K562 (cell line): Measurements from ENCODE around the gene TOR1B. TPM values are rescaled to one million over a fixed set of nuclear protein-coding genes. Genes with fewer than 3 reads are reported as not detected.

Source experiments
- CBX3 ChIP-seq, 2 experiments: IDR thresholded peaks; 1 replicate in 1 of 2; 2 replicates in 1 of 2; pipeline ENCODE4 v1.6.1; 2012; ENCODE audit warnings: inconsistent platforms in 2 of 2, low read length in 2 of 2, borderline replicate concordance in 1 of 2, control low read depth in 1 of 2
- CEBPB ChIP-seq: fragments of 450-650 bp; IDR thresholded peaks from 2 replicates; pipeline ENCODE4 v1.6.1; 2016; ENCODE audit warnings: missing genetic modification characterization, missing compliant biosample characterization
- ELF4 ChIP-seq: fragments of 450-650 bp; formaldehyde crosslinking; IDR thresholded peaks from 2 replicates; pipeline ENCODE4 v1.4.0; 2022; ENCODE audit warnings: missing genetic modification characterization
- EZH2 ChIP-seq: IDR thresholded peaks from 2 replicates; pipeline ENCODE4 v1.6.1; 2012; ENCODE audit warnings: low read depth, mild to moderate bottlenecking, inconsistent platforms, low read length, borderline replicate concordance
- FIP1L1 ChIP-seq: fragments of 200-400 bp; formaldehyde crosslinking; IDR thresholded peaks from 2 replicates; pipeline ENCODE4 v1.6.1; 2018; ENCODE audit warnings: mild to moderate bottlenecking, low read depth, low read length; ENCODE audit not compliant: poor library complexity, severe bottlenecking
- FOXJ3 ChIP-seq: sonication (generic); formaldehyde crosslinking; IDR thresholded peaks from 2 replicates; pipeline ENCODE4 v1.4.0; 2020; ENCODE audit warnings: mild to moderate bottlenecking, missing genetic modification reagents
- GABPA ChIP-seq: fragments of 200-800 bp; sonication (Bioruptor generic); conservative IDR thresholded peaks from 2 replicates; pipeline ENCODE4 v1.6.1; 2016; ENCODE audit warnings: low read depth, missing genetic modification characterization, missing compliant biosample characterization
- IRF2 ChIP-seq: sonication (generic); formaldehyde crosslinking; IDR thresholded peaks from 2 replicates; pipeline ENCODE4 v1.8.1; 2022; ENCODE audit warnings: mild to moderate bottlenecking, missing genetic modification reagents
- MITF ChIP-seq: IDR thresholded peaks from 2 replicates; pipeline ENCODE4 v1.6.1; 2014; ENCODE audit warnings: antibody characterized with exemption
- SMAD1 ChIP-seq: fragments of 150-350 bp; IDR thresholded peaks from 2 replicates; pipeline ENCODE4 v1.6.1; 2014; ENCODE audit warnings: low read length, low read depth; ENCODE audit not compliant: partially characterized antibody
- ZBTB8A ChIP-seq: fragments of 450-650 bp; IDR thresholded peaks from 2 replicates; pipeline ENCODE4 v1.6.1; 2018; ENCODE audit warnings: mild to moderate bottlenecking, moderate library complexity; ENCODE audit not compliant: partially characterized antibody
- ZNF197 ChIP-seq: fragments of 200-800 bp; sonication (Bioruptor generic); IDR thresholded peaks from 2 replicates; pipeline ENCODE4 v1.6.1; 2016; ENCODE audit warnings: low read depth, missing genetic modification characterization, missing compliant biosample characterization
- ZNF212 ChIP-seq: fragments of 450-650 bp; formaldehyde crosslinking; IDR thresholded peaks from 2 replicates; pipeline ENCODE4 v1.4.0; 2020; ENCODE audit warnings: mild to moderate bottlenecking
- polyA plus RNA-seq, 8 experiments: library from polyadenylated mRNA; depleted of rRNA in 4 of 8; stranded (reverse) in 5 of 8; unstranded in 3 of 8; fragments of >200 nt; fragmentation: Nextera tagmentation in 2 of 8; fragmentation: Illumina TruSeq in 1 of 8; extraction: Ambion mirVana in 2 of 8; extraction: Trizol in 1 of 8; gene quantifications; 2 replicates each; pipeline versions ENCODE4 v1.2.1 to v1.2.3, GENCODE V29; 2011 to 2014; ENCODE audit warnings: inconsistent platforms in 1 of 8, missing spikeins in 1 of 8
- total RNA-seq, 7 experiments: library from RNA; depleted of rRNA in 6 of 7; stranded (reverse); fragments of >200 nt in 6 of 7; fragmentation: Illumina TruSeq in 2 of 7; extraction: Trizol in 2 of 7; gene quantifications; 2 replicates each; pipeline versions ENCODE4 v1.2.1 to v1.2.3, GENCODE V29; 2011 to 2021; ENCODE audit warnings: low replicate concordance in 1 of 7
- TF ChIP-seq, protein P1 (sequence below): fragments of 250-450 bp; sonication (Bioruptor Pico); IDR thresholded peaks from 2 replicates; pipeline ENCODE4 v1.4.0; 2020; ENCODE audit warnings: mild to moderate bottlenecking

Gene TOR1B
- total and polyA plus RNA-seq, 9 of the 15 experiments (the other 6 are each of a cell fraction or from before 2014, with no cell fraction given): 4.2 to 36.5 (median 24.6) TPM

DNA sequence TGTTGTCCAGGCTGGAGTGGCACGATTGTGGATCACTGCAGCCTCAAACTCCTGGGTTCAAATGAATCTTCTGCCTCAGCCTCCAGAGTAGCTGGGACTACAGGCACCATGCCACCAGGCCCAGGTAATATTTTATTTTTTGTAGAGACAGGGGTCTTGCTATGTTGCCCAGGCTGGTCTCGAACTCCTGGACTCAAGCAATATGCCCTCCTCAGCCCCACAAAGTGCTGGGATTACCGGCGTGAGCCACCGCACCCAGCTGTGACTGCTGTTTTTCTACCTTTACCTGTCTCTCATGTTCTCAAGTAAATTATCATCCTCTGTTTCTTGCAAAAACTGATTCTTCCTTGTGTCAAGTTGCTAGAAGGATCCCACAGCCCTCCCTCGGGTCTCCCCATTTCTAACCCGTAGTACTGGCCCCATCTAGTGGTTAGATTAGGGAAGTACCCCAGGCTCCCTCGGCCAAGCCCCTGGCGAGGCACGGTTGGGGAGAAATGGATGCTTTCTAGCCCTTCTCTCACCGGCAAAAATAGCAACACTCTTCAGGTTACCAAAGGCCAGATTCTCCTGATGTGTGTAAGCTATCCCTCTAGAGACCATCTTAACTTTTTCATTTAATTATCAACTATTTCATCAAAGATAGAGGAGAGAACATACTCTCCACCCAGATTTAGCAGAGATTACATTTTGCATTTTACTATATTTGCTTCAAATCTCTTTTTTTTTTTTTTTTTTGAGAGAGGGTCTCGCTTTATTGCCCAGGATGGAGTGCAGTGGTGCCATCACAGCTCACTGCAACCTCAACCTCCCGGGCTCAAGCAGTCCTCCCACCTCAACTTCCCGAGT is 19.2 kb upstream of the TOR1B start (continued):
- TF ChIP-seq GABPA (tag) (no peak; the same call in 1 of the 2 replicates), FOXJ3 (no peak), SMAD1 (no peak), EZH2 (no peak), ZNF212 (no peak), FIP1L1 (no peak), ELF4 (CRISPR knock-in tag) (no peak), CEBPB (tag) (no peak), ZNF197 (CRISPR knock-in tag) (no peak), ZBTB8A (no peak), CBX3 (IDR thresholded peaks at IDR 0.05; ENCODE audit: borderline replicate concordance in 1 of 2, low read length in 2 of 2) (peak in 1 of 2 experiments; percentile 36; a peak in 1 of 3 replicates), MITF (no peak), IRF2 (no peak)
- TF ChIP-seq, protein P1, sequence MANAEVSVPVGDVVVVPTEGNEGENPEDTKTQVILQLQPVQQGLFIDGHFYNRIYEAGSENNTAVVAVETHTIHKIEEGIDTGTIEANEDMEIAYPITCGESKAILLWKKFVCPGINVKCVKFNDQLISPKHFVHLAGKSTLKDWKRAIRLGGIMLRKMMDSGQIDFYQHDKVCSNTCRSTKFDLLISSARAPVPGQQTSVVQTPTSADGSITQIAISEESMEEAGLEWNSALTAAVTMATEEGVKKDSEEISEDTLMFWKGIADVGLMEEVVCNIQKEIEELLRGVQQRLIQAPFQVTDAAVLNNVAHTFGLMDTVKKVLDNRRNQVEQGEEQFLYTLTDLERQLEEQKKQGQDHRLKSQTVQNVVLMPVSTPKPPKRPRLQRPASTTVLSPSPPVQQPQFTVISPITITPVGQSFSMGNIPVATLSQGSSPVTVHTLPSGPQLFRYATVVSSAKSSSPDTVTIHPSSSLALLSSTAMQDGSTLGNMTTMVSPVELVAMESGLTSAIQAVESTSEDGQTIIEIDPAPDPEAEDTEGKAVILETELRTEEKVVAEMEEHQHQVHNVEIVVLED (CRISPR knock-in tag): no peak
